Adipocyte (in vitro differentiated cells): ENCODE results near the gene SEPHS1.
A peak's percentile ranks its signal among the peaks of the same experiment; 100 is the strongest.
"Not testable (repeated sequence)": the region's sequence is repeated elsewhere in the genome, so short reads cannot be mapped to it uniquely, and the experiment has no call there.

Source experiments
- DNase-seq: peaks from one replicate; pipeline ENCODE4 v3.0.0-alpha.2; 2015; ENCODE audit warnings: low read depth
- H3K27me3 ChIP-seq: replicated peaks from 2 replicates; pipeline ENCODE4 v1.7.0; 2013; ENCODE audit warnings: mild to moderate bottlenecking, low read length, moderate library complexity; ENCODE audit not compliant: control insufficient read depth, insufficient read depth
- H3K36me3 ChIP-seq: 2 replicates; pipeline ENCODE4 v1.7.0; 2013; ENCODE audit warnings: low read length, mild to moderate bottlenecking, moderate library complexity; ENCODE audit not compliant: control insufficient read depth, insufficient read depth, severe bottlenecking
- H3K4me1 ChIP-seq: 2 replicates; pipeline ENCODE4 v1.7.0; 2013; ENCODE audit warnings: mild to moderate bottlenecking, low read length, moderate library complexity; ENCODE audit not compliant: control insufficient read depth, insufficient read depth
- H3K4me3 ChIP-seq: 2 replicates; pipeline ENCODE4 v1.7.0; 2013; ENCODE audit warnings: mild to moderate bottlenecking, low read length, moderate library complexity
- H3K9ac ChIP-seq: 2 replicates; pipeline ENCODE4 v1.7.0; 2013; ENCODE audit warnings: mild to moderate bottlenecking, low read length, moderate library complexity
- H3K9me3 ChIP-seq: 2 replicates; pipeline ENCODE4 v1.7.0; 2013; ENCODE audit warnings: mild to moderate bottlenecking, low read length, moderate library complexity; ENCODE audit not compliant: control insufficient read depth

SEPHS1 gene

DNA sequence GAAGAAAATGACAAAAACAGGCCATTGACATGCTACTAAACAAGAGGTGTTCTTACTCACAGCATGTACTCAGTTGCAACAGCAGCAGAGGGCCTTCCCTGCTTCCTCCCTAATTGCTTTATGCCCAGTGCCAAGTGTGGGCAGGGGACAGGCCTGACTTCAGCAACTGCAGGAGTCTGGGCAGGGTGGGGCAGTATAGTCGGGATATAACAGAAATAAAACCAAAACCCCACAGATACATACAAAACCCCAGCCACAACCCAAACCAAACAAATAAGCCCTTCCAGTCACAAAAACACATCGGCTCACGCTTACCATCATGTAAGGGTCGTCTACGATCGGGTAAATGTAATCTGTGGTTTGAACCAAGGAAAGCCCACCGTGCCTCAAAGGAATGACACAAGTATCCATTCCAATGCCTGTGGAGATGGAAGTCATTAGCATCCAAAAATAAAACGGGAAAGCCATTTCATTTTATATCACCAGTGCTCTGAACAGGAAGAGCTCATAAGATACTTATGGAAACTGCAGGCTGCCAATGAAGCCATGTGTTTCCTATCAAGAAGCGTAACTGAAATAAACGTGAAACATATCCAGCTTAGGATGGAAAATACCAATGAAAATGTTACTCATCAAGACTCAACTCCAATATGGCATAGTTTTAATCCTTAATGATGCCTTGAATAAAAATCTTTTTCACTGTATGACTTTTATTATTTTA, 9.5 kb downstream of the SEPHS1 start:
- H3K9me3 ChIP-seq: no peaks in the 10 kb centered on the region
- DNase-seq: peak; percentile 90
- peaks cover 13% of the 10 kb centered on the region for H3K36me3 ChIP-seq
- H3K4me1 ChIP-seq: peaks cover 30% of the 10 kb centered on the region
- H3K4me3 ChIP-seq: peak overlapping the region; percentile 73
- H3K27me3 ChIP-seq: no peaks in the 10 kb centered on the region
- peak overlapping the region; percentile 43 for H3K9ac ChIP-seq

DNA sequence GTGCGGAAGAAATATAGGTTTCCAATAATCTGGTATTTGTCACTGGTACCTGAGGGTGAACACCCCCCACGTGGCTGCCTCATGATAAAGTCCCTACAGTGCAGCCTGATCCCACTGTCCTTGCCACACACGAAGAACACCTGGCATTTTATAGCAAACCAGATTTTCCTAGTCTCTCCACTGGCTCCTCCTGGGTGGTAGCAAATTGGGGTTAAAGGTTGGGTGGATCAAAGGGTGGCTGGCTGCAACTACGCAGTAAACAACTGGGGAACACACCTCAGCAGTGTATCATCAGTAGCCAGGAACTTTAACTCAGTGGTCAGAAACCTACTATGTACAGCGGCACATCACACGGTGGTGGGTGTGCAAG, 10.3 kb downstream of the SEPHS1 start:
- no peak for DNase-seq
- Histone ChIP-seq H3K9ac (peak overlapping the region; percentile 43), H3K9me3 (no peaks in the 10 kb centered on the region), H3K27me3 (no peaks in the 10 kb centered on the region), H3K4me3 (peak overlapping the region; percentile 73), H3K4me1 (peaks cover 30% of the 10 kb centered on the region), H3K36me3 (peaks cover 17% of the 10 kb centered on the region)

DNA sequence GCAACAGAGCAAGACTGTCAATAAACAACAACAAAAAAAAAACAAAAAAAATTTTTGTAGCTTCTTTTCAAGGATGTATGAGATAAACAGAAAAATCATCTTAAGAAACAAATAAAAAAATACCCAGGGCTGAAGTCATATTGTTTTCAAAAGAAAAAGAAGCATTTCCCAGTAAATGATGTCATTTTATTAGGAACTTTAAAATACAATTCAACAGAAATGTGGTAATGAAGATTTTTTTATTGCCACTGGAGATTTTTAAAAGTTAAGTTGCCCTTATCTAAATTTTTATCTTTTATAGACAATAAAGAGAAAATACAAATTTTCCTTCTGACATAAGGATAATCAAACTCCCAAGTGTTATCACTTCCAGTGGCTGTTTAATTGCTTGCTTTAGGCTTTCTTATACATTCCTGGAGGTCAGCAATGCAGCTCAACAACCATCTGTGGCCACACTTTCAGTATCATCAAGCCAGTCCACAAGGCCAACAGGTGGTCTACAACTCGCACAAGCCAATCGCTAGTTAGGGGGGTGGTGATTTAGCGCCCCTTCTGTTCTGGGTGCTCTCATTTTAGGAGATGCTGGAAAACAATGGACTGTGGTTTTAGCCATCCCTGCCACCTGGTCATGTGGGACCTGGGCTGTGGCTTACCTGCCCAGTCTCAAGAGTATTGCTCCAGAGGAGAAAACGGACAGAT, 10.8 kb downstream of the SEPHS1 start:
- H3K9ac ChIP-seq: peak overlapping the region; percentile 43
- no peak overlapping the region for H3K4me3 ChIP-seq
- H3K36me3 ChIP-seq: peaks cover 21% of the 10 kb centered on the region
- no peak for DNase-seq
- no peaks in the 10 kb centered on the region for H3K27me3 ChIP-seq
- H3K9me3 ChIP-seq: no peaks in the 10 kb centered on the region
- H3K4me1 ChIP-seq: peaks cover 30% of the 10 kb centered on the region

GRCh38 chr10:13335881-13336280, 12.2 kb downstream of the SEPHS1 start:
- Histone ChIP-seq H3K36me3 (peaks cover 32% of the 10 kb centered on the region), H3K4me1 (peaks cover 30% of the 10 kb centered on the region), H3K9me3 (no peaks in the 10 kb centered on the region), H3K9ac (no peak overlapping the region), H3K27me3 (no peaks in the 10 kb centered on the region), H3K4me3 (no peak overlapping the region)
- DNase-seq: no peak

DNA sequence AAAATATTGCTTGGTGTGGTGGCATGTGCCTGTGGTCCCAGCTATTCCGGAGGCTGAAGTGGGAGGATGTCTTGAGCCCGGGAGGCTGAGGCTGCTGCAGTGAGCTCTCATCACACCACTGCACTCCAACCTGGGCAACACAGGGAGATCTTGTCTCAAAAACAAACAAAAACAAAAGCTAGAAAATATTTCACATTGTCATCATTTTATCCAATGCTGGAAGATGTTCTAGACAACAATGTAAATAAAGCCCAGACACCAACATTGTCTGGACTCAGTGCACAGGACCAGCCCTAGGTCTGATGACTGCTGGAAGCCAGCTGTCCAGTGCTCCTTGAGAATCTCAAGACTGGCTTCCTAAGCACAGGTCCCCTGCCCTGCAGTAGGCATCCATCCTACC, 13.5 kb downstream of the SEPHS1 start:
- H3K36me3 ChIP-seq: peaks cover 38% of the 10 kb centered on the region

DNA sequence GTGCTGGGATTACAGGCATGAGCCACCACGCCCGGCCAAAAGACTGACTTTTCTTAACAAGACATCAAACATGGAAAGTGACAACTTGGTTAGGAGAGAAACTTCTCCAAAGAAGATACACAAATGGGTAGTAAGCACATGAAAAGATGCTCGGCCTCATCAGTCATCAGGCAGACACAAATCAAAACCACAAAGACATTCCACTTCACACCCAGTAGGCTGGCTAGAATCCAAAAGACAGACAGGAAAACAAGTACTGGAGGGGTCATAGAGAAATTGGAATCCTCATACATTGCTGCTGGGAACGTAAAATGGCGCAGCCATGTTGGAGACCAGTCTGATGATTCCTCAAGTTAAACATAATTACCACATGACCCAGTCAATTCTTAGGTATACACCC, 16.4 kb downstream of the SEPHS1 start:
- Histone ChIP-seq H3K36me3 (peaks cover 64% of the 10 kb centered on the region), H3K27me3 (no peaks in the 10 kb centered on the region), H3K9ac (no peak overlapping the region), H3K9me3 (no peaks in the 10 kb centered on the region), H3K4me3 (no peak overlapping the region), H3K4me1 (no peaks in the 10 kb centered on the region)
- DNase-seq: no peak

More for the DNA sequence above, 13.5 kb downstream of the SEPHS1 start:
- no peaks in the 10 kb centered on the region for H3K27me3 ChIP-seq
- no peaks in the 10 kb centered on the region for H3K9me3 ChIP-seq
- H3K9ac ChIP-seq: no peak overlapping the region
- H3K4me3 ChIP-seq: no peak overlapping the region
- DNase-seq: no peak
- peaks cover 22% of the 10 kb centered on the region for H3K4me1 ChIP-seq

DNA sequence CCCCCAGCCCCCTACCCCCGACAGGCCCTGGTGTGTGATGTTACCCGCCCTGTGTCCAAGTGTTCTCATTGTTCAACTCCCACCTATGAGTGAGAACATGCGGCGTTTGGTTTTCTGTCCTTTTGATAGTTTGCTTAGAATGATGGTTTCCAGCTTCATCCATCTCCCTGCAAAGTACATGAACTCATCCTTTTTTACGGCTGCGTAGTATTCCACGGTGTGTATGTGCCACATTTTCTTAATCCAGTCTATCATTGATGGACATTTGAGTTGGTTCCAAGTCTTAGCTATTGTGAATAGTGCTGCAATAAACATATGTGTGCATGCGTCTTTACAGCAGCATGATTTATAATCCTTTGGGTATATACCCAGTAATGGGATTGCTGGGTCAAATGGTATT, 17.1 kb downstream of the SEPHS1 start:
- peaks cover 71% of the 10 kb centered on the region for H3K36me3 ChIP-seq
- not testable (repeated sequence) for H3K27me3 ChIP-seq, H3K9me3 ChIP-seq, H3K4me3 ChIP-seq, H3K4me1 ChIP-seq, DNase-seq, H3K9ac ChIP-seq

GRCh38 chr10:13329565-13329964, 18.5 kb downstream of the SEPHS1 start:
- no peak overlapping the region for H3K4me3 ChIP-seq
- no peaks in the 10 kb centered on the region for H3K4me1 ChIP-seq
- no peak overlapping the region for H3K9ac ChIP-seq
- DNase-seq: no peak
- H3K36me3 ChIP-seq: peaks cover 75% of the 10 kb centered on the region
- no peaks in the 10 kb centered on the region for H3K27me3 ChIP-seq
- H3K9me3 ChIP-seq: no peaks in the 10 kb centered on the region

GRCh38 chr10:13328613-13329012, 19.5 kb downstream of the SEPHS1 start:
- H3K4me3 ChIP-seq: no peak overlapping the region
- H3K36me3 ChIP-seq: peaks cover 78% of the 10 kb centered on the region
- H3K27me3 ChIP-seq: no peaks in the 10 kb centered on the region
- H3K9me3 ChIP-seq: no peaks in the 10 kb centered on the region
- H3K4me1 ChIP-seq: no peaks in the 10 kb centered on the region
- DNase-seq: no peak
- no peak overlapping the region for H3K9ac ChIP-seq

GRCh38 chr10:13328126-13328525, 20.0 kb downstream of the SEPHS1 start:
- H3K9me3 ChIP-seq: no peaks in the 10 kb centered on the region
- H3K27me3 ChIP-seq: no peaks in the 10 kb centered on the region
- H3K9ac ChIP-seq: no peak overlapping the region
- no peak for DNase-seq
- no peaks in the 10 kb centered on the region for H3K4me1 ChIP-seq
- H3K36me3 ChIP-seq: peaks cover 75% of the 10 kb centered on the region
- H3K4me3 ChIP-seq: no peak overlapping the region

- Histone ChIP-seq H3K9me3 (no peaks in the 10 kb centered on the region), H3K9ac (no peak overlapping the region), H3K36me3 (peaks cover 77% of the 10 kb centered on the region), H3K4me1 (no peaks in the 10 kb centered on the region), H3K4me3 (no peak overlapping the region), H3K27me3 (no peaks in the 10 kb centered on the region)
- no peak for DNase-seq
Observed at GRCh38 chr10:13327534-13327933, 20.6 kb downstream of the SEPHS1 start.
